Cardiac muscle cell (in vitro differentiated cells and primary cell): Measurements from ENCODE around the gene STRN3. TPM values are rescaled to one million over a fixed set of nuclear protein-coding genes. Genes with fewer than 3 reads are reported as not detected.

Experiments
- DNase-seq, 2 donors: peaks; one replicate each; pipeline versions ENCODE4 v3.0.0 to v3.0.0-alpha.2; 2010 to 2017; ENCODE audit warnings: low read depth in 1 of 2, low spot score in 1 of 2
- H3K27ac ChIP-seq: fragments of 200-600 bp; sonication (generic); 2 replicates; pipeline ENCODE4 v1.5.1; 2016
- H3K27me3 ChIP-seq: fragments of 200-600 bp; sonication (generic); 2 replicates; pipeline ENCODE4 v1.6.0; 2016; ENCODE audit warnings: control low read depth
- H3K36me3 ChIP-seq: fragments of 200-600 bp; sonication (generic); 2 replicates; pipeline ENCODE4 v1.5.1; 2016; ENCODE audit warnings: control low read depth
- H3K4me1 ChIP-seq: fragments of 200-600 bp; sonication (generic); 2 replicates; pipeline ENCODE4 v1.8.1; 2017; ENCODE audit warnings: low read depth, mild to moderate bottlenecking, mixed run types
- H3K4me3 ChIP-seq: fragments of 200-600 bp; sonication (generic); 2 replicates; pipeline ENCODE4 v1.5.1; 2016; ENCODE audit warnings: mild to moderate bottlenecking
- H3K9me3 ChIP-seq: fragments of 200-600 bp; sonication (generic); 2 replicates; pipeline ENCODE4 v1.5.1; 2017; ENCODE audit warnings: low read depth, mild to moderate bottlenecking, control low read depth
- CTCF ChIP-seq: IDR thresholded peaks from 2 replicates; pipeline ENCODE4 v1.5.1; 2012; ENCODE audit warnings: low read depth, mild to moderate bottlenecking, low read length
- polyA plus RNA-seq: library from polyadenylated mRNA; unstranded; fragments of >200 nt; fragmentation: Nextera tagmentation; extraction: Ambion mirVana; gene quantifications from 2 replicates; pipeline ENCODE4 v1.2.1, GENCODE V29; 2016
- total RNA-seq: library from RNA; depleted of rRNA; stranded (reverse); fragments of >200 nt; gene quantifications from 2 replicates; pipeline ENCODE4 v1.2.3, GENCODE V29; 2016

Gene STRN3
- total and polyA plus RNA-seq, 2 experiments from 2014 or later: 18.1 to 57.3 TPM

DNA sequence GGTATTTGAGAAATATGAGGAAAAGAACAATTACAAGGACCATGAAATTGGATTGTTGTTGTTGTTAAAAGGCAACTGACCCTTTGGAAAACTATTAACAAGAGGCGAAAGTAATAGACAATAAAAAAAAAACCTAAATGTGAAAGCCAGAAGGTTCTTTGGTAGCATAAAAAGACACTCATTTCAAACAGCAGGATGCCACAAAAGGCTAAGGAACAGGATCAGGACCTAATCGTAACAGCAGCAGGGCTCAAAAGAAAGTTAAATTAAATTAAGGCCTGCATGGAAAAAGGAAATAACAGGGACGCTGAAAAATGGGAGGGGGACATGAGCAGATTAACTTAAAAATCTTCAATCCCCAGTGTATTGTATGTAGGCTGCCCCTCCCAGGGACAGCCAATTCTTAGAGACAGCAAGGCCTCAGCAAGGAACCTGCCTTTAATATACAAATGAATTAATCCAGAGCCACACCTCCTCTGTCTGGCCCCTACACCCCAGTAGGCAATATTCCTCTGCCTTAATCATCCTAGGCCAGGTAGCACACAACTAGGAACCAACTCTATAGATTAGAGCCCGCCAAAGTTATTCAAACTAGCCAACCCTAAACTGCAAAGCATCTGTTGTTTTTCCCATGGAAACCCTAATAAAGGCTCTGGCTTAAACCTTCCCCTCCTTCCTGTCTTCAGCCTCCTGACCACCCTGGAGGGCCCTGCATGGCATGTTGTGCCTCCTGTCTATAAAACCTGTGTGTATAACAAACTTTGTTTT, 29.1 kb downstream of the STRN3 start:
- TF ChIP-seq CTCF: no peak
- no peaks in the 10 kb centered on the region for H3K9me3 ChIP-seq
- H3K27ac ChIP-seq: no peak overlapping the region
- DNase-seq: no peak
- H3K36me3 ChIP-seq: no peaks in the 10 kb centered on the region
- no peak overlapping the region for H3K4me3 ChIP-seq
- no peaks in the 10 kb centered on the region for H3K27me3 ChIP-seq
- H3K4me1 ChIP-seq: peaks cover 5% of the 10 kb centered on the region

DNA sequence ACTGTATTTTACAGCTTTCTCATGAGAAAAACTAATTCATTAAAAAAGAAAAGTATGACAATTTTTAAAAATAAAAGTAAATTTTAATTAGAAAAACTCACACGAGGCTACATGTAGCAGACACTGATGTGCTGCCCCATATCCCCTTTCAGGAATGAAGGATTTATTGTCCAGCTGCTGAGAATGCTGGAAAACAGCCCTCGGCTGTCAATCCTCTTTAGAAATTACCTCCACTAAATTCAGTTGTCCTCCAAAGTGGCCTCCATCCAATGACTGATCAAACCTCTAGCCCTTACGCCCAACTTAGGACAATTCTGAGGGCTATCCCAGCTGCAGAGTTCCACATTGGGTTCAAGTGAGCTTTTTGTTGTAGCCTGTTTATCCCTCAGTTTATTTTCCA, 30.5 kb downstream of the STRN3 start:
- TF ChIP-seq CTCF: no peak
- peak overlapping the region; percentile 51 for H3K27ac ChIP-seq
- no peak for DNase-seq
- no peak overlapping the region for H3K4me3 ChIP-seq
- no peaks in the 10 kb centered on the region for H3K27me3 ChIP-seq
- peaks cover 5% of the 10 kb centered on the region for H3K4me1 ChIP-seq
- H3K9me3 ChIP-seq: no peaks in the 10 kb centered on the region
- no peaks in the 10 kb centered on the region for H3K36me3 ChIP-seq

DNA sequence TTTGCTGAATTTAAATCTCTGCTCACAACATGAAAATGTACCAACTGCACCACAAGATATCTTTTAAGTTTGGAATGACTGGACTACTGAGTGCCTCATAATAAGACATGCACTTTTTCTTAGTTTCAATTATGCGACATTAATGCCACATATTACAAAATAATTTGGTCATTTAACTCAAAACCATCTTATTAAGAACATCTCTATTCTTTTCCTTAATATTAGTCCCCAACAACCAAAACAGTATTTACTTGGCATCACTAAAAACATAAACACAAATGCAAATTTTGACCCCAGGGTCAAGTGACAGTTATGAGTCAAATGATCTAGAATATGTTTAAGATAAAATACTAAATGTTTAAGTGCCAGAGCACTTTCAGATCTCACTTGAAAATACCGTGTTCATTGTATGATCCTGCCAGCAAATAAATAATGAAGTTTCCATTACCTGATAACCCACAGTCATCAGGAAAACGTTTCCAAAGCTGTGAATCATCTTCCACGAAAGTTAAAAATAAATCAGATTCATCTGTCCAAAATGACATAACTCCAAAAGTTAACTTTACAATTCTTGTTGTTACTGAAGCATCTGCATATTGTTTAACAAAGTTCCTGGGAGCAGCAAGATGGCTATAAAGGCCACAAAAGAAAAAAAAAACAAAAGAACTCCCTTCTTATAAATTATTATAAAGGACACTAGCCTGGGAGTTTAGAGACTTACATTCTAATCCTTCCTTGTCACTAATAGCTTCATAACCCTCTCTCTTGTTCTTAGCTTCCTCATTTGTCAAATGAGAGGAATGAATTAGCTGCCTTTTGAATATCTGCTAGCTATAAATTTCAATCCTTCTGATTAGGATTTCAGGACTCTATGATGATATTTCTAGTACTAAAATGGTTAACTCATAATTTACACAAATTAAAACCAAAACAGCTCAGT, 31.2 kb downstream of the STRN3 start:
- Histone ChIP-seq H3K4me1 (peaks cover 5% of the 10 kb centered on the region), H3K36me3 (no peaks in the 10 kb centered on the region), H3K27me3 (no peaks in the 10 kb centered on the region), H3K9me3 (no peaks in the 10 kb centered on the region), H3K27ac (peak overlapping the region; percentile 51), H3K4me3 (no peak overlapping the region)
- DNase-seq: peak in 1 of 2 donors; percentile 27
- no peak for TF ChIP-seq CTCF

- no peak overlapping the region for H3K27ac ChIP-seq
- H3K4me1 ChIP-seq: peaks cover 5% of the 10 kb centered on the region
- H3K9me3 ChIP-seq: no peaks in the 10 kb centered on the region
- DNase-seq: no peak
- H3K36me3 ChIP-seq: no peaks in the 10 kb centered on the region
- H3K27me3 ChIP-seq: no peaks in the 10 kb centered on the region
- no peak overlapping the region for H3K4me3 ChIP-seq
- TF ChIP-seq CTCF: no peak
These were observed 33.1 kb downstream of the STRN3 start for GRCh38 chr14:30993071-30993470.

- Histone ChIP-seq H3K27me3 (no peaks in the 10 kb centered on the region), H3K4me1 (peaks cover 5% of the 10 kb centered on the region), H3K27ac (no peak overlapping the region), H3K9me3 (no peaks in the 10 kb centered on the region), H3K36me3 (no peaks in the 10 kb centered on the region), H3K4me3 (no peak overlapping the region)
- no peak for DNase-seq
- TF ChIP-seq CTCF: no peak
These were observed 34.8 kb downstream of the STRN3 start for GRCh38 chr14:30991408-30991807.
